ENCODE data around the gene FALEC. TPM values are rescaled to one million over a fixed set of nuclear protein-coding genes. Genes with fewer than 3 reads are reported as not detected.

Gene FALEC
- total RNA-seq, 6 experiments from 2014 or later: not detected

DNA sequence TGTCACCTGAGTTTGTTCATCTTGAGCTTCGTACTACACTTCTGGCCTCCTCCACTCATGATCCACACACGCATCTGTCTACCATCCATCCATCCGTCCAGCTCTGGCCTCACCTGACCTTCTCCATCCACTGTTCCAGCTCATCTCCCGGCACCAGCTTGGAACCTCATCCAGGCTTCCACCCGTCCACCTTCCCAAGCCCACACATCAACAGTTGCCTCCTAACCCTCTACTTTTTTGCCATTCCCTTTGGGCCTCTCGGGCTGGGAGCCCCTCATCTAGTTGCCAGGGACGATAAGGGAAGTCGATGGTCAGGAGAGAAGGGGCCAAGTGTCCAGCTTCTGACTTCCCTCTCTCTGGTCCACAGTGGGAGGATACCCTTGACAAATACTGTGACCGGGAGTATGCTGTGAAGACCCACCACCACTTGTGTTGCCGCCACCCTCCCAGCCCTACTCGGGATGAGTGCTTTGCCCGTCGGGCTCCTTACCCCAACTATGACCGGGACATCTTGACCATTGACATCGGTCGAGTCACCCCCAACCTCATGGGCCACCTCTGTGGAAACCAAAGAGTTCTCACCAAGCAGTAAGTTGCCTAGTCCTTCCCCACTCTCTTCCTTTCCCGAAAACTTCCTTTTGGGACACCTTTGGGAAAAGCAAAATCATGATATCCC is 3.4 kb upstream of the FALEC start:
- WGBS (ENCODE audit: insufficient coverage, low coverage, low lambda C conversion rate, missing lambda C conversion rate): 65% methylated on average over 7 of the region's 17 CpGs
- H3K27ac ChIP-seq: no peak overlapping the region

DNA sequence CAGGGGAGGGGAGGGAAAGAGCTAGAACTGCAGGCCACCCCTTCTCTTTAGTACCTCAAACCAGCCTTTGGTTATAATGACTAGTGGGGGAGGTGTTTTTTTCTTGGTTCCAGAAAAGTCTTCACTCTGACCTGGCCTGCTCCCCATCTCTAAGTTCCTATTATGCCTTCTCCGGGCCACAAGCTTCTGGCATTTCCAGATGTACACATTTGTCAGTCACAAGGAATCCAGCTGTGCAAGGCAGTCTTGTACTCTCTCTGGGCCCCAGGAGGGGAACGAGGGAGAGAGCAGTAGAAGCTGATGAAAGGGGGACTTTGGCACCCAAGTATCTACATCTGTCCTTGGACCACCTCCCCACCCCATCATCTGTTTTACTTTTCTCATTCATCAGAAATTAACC is 2.7 kb upstream of the FALEC start:
- 76% methylated on average over 2 of the region's 2 CpGs for WGBS (ENCODE audit: insufficient coverage, low coverage, low lambda C conversion rate, missing lambda C conversion rate)
- no peaks in the 10 kb centered on the region for H3K27me3 ChIP-seq
- H3K4me1 ChIP-seq: peaks cover 0 to 13% (median 5%) of the 10 kb centered on the region in 4 donors
- ATAC-seq: no peak
- intact Hi-C loops (cut with DNase I): loop anchor here in 1 of 2 donors (10.0 kb wide), 1 partner anchor 48 kb away; no protein-coding TSS in a partner anchor
- no peak for TF ChIP-seq POLR2A (IDR thresholded peaks at IDR 0.05)
- TF ChIP-seq, protein P1, sequence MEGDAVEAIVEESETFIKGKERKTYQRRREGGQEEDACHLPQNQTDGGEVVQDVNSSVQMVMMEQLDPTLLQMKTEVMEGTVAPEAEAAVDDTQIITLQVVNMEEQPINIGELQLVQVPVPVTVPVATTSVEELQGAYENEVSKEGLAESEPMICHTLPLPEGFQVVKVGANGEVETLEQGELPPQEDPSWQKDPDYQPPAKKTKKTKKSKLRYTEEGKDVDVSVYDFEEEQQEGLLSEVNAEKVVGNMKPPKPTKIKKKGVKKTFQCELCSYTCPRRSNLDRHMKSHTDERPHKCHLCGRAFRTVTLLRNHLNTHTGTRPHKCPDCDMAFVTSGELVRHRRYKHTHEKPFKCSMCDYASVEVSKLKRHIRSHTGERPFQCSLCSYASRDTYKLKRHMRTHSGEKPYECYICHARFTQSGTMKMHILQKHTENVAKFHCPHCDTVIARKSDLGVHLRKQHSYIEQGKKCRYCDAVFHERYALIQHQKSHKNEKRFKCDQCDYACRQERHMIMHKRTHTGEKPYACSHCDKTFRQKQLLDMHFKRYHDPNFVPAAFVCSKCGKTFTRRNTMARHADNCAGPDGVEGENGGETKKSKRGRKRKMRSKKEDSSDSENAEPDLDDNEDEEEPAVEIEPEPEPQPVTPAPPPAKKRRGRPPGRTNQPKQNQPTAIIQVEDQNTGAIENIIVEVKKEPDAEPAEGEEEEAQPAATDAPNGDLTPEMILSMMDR (IDR thresholded peaks at IDR 0.05): no peak
- H3K27ac ChIP-seq: no peak overlapping the region
- DNase-seq: peak in 1 of 3 donors; percentile 2
- H3K4me3 ChIP-seq: no peak overlapping the region
- peaks cover 0 to 3% (median 0%) of the 10 kb centered on the region in 4 donors for H3K36me3 ChIP-seq
- H3K9me3 ChIP-seq: no peaks in the 10 kb centered on the region

More for the DNA sequence above, 3.4 kb upstream of the FALEC start:
- no peaks in the 10 kb centered on the region for H3K9me3 ChIP-seq
- no peak for ATAC-seq
- H3K4me1 ChIP-seq: peaks cover 0 to 10% (median 5%) of the 10 kb centered on the region in 4 donors
- TF ChIP-seq, protein P1 (IDR thresholded peaks at IDR 0.05): no peak
- no peak for TF ChIP-seq POLR2A (IDR thresholded peaks at IDR 0.05)
- H3K4me3 ChIP-seq: no peak overlapping the region
- H3K27me3 ChIP-seq: no peaks in the 10 kb centered on the region
- DNase-seq: peak in 1 of 3 donors; percentile 31
- peaks cover 0 to 3% (median 0%) of the 10 kb centered on the region in 4 donors for H3K36me3 ChIP-seq
- intact Hi-C loops (cut with DNase I): loop anchor here in 1 of 2 donors (10.0 kb wide), 1 partner anchor 47 kb away; no protein-coding TSS in a partner anchor

DNA sequence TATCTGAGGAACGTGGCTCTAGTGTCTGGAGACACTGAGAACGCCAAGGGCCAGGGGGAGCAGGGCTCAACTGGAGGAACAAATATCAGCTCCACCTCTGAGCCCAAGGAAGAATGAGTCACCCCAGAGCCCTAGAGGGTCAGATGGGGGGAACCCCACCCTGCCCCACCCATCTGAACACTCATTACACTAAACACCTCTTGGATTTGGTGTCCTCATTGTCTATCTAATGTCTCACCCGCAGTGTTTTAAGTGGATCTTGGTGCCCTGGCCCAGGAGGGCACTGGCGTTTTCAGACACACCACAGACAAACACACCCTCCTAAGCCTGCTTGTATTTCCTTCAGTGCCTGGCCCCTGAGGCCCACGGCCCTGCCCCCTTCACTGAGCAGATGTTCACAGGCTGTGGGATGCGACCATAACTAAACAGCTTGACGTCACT is 2.2 kb upstream of the FALEC start:
- Histone ChIP-seq H3K27ac (no peak overlapping the region), H3K27me3 (no peaks in the 10 kb centered on the region), H3K4me1 (peaks cover 0 to 13% (median 5%) of the 10 kb centered on the region in 4 donors), H3K4me3 (no peak overlapping the region), H3K36me3 (peaks cover 0 to 3% (median 0%) of the 10 kb centered on the region in 4 donors), H3K9me3 (no peaks in the 10 kb centered on the region)
- peak in 1 of 3 donors; percentile 10 for DNase-seq
- ATAC-seq: no peak
- WGBS (ENCODE audit: insufficient coverage, low coverage, low lambda C conversion rate, missing lambda C conversion rate): 86% methylated on average over 7 of the region's 7 CpGs
- intact Hi-C loops (cut with DNase I): loop anchor here in 1 of 2 donors (10.0 kb wide), 1 partner anchor 49 kb away; no protein-coding TSS in a partner anchor
- no peak for TF ChIP-seq POLR2A (IDR thresholded peaks at IDR 0.05)
- TF ChIP-seq, protein P1 (IDR thresholded peaks at IDR 0.05): no peak

DNA sequence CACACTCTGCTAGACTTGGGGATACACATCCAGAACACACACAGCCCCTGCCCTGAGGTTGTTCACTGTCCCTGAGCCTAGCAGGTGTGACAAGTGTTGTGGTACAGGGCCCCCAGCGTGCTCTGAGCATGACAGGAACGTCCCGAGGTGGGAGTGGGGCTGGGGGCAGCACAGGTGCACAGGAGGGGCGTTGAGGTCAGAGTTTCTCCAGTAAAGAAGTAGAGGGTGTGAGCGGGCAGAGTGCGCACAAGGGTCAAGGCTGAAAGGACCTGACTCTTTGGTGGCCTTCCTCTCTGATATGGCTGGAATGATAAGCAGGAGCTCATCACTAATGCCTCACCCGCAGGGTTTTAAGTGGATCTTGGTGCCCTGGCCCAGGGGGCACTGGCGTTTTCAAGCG is 1.3 kb upstream of the FALEC start:
- DNase-seq (no peak), ATAC-seq (no peak)
- H3K27ac ChIP-seq: peak overlapping the region in 1 of 3 donors; percentile 73
- TF ChIP-seq, protein P1 (IDR thresholded peaks at IDR 0.05): no peak
- TF ChIP-seq POLR2A (IDR thresholded peaks at IDR 0.05): no peak
- H3K4me1 ChIP-seq: peaks cover 0 to 13% (median 5%) of the 10 kb centered on the region in 4 donors
- H3K4me3 ChIP-seq: no peak overlapping the region
- 76% methylated on average over 7 of the region's 9 CpGs for WGBS (ENCODE audit: insufficient coverage, low coverage, low lambda C conversion rate, missing lambda C conversion rate)
- intact Hi-C loops (cut with DNase I): loop anchor here in 1 of 2 donors (10.0 kb wide), 1 partner anchor 49 kb away; no protein-coding TSS in a partner anchor
- no peaks in the 10 kb centered on the region for H3K9me3 ChIP-seq
- peaks cover 0 to 3% (median 0%) of the 10 kb centered on the region in 4 donors for H3K36me3 ChIP-seq
- H3K27me3 ChIP-seq: no peaks in the 10 kb centered on the region

Data from right lobe of liver (tissue), 6 donors.